ENCODE measurements around the gene GRN.
A peak's percentile ranks its signal among the peaks of the same experiment; 100 is the strongest.

Gene GRN

GRCh38 chr17:44348234-44348987 lies 3.3 kb downstream of the GRN start:
- peak; percentile 66 for DNase-seq (ENCODE audit: low read depth)
- TF ChIP-seq CTCF (conservative IDR thresholded peaks at IDR 0.05; ENCODE audit: low read depth, low read length) = no peak
- H3K4me3 ChIP-seq (ENCODE audit: low read depth, low read length) = no peak overlapping the region

GRCh38 chr17:44348988-44349364 lies 3.9 kb downstream of the GRN start:
- no peak for TF ChIP-seq CTCF (conservative IDR thresholded peaks at IDR 0.05; ENCODE audit: low read depth, low read length)
- H3K4me3 ChIP-seq (ENCODE audit: low read depth, low read length) = no peak overlapping the region
- no peak for DNase-seq (ENCODE audit: low read depth)

- DNase-seq (ENCODE audit: low read depth) = no peak
- TF ChIP-seq CTCF (conservative IDR thresholded peaks at IDR 0.05; ENCODE audit: low read depth, low read length) = no peak
- no peak overlapping the region for H3K4me3 ChIP-seq (ENCODE audit: low read depth, low read length)
Measured at GRCh38 chr17:44349553-44350070, 4.5 kb downstream of the GRN start.

- no peak overlapping the region for H3K4me3 ChIP-seq (ENCODE audit: low read depth, low read length)
- TF ChIP-seq CTCF (conservative IDR thresholded peaks at IDR 0.05; ENCODE audit: low read depth, low read length) = peak; percentile 82
- peak; percentile 66 for DNase-seq (ENCODE audit: low read depth)
Measured at GRCh38 chr17:44350733-44351226, 5.7 kb downstream of the GRN start.

GRCh38 chr17:44351464-44351863 lies 6.4 kb downstream of the GRN start:
- no peak overlapping the region for H3K4me3 ChIP-seq (ENCODE audit: low read depth, low read length)
- TF ChIP-seq CTCF (conservative IDR thresholded peaks at IDR 0.05; ENCODE audit: low read depth, low read length) = no peak
- no peak for DNase-seq (ENCODE audit: low read depth)

- DNase-seq (ENCODE audit: low read depth) = no peak
Measured at GRCh38 chr17:44351961-44352827, 7.1 kb downstream of the GRN start.

More at GRCh38 chr17:44351961-44352827, 7.1 kb downstream of the GRN start:
- no peak overlapping the region for H3K4me3 ChIP-seq (ENCODE audit: low read depth, low read length)
- TF ChIP-seq CTCF (conservative IDR thresholded peaks at IDR 0.05; ENCODE audit: low read depth, low read length) = no peak

Data from choroid plexus epithelial cell (primary cell).